Skeletal muscle satellite cell (primary cell): ENCODE measurements around the gene EME2.

Experiments used
- H3K27me3 ChIP-seq: 2 replicates; pipeline ENCODE4 v1.7.0; 2013; ENCODE audit warnings: low read length; ENCODE audit not compliant: control insufficient read depth, insufficient read depth
- H3K36me3 ChIP-seq: 2 replicates; pipeline ENCODE4 v1.7.0; 2013; ENCODE audit warnings: mild to moderate bottlenecking, control low read depth, low read length; ENCODE audit not compliant: insufficient read depth
- H3K4me1 ChIP-seq: 2 replicates; pipeline ENCODE4 v1.7.0; 2013; ENCODE audit warnings: low read length; ENCODE audit not compliant: control insufficient read depth, insufficient read depth
- H3K4me2 ChIP-seq: 2 replicates; pipeline ENCODE4 v1.7.0; 2013; ENCODE audit warnings: mild to moderate bottlenecking, low read length
- H3K4me3 ChIP-seq: 2 replicates; pipeline ENCODE4 v1.7.0; 2013; ENCODE audit warnings: low read length
- H3K9ac ChIP-seq: 2 replicates; pipeline ENCODE4 v1.7.0; 2013; ENCODE audit warnings: mild to moderate bottlenecking, low read depth, low read length, moderate library complexity
- H3K9me3 ChIP-seq: replicated peaks from 2 replicates; pipeline ENCODE4 v1.7.0; 2013; ENCODE audit warnings: mild to moderate bottlenecking, control low read depth, low read length
- small RNA-seq: library from RNA; depleted of rRNA; stranded (forward); fragments of <200 nt; gene quantifications from one replicate; pipeline ENCODE3, GENCODE V24; 2012

Gene EME2

DNA sequence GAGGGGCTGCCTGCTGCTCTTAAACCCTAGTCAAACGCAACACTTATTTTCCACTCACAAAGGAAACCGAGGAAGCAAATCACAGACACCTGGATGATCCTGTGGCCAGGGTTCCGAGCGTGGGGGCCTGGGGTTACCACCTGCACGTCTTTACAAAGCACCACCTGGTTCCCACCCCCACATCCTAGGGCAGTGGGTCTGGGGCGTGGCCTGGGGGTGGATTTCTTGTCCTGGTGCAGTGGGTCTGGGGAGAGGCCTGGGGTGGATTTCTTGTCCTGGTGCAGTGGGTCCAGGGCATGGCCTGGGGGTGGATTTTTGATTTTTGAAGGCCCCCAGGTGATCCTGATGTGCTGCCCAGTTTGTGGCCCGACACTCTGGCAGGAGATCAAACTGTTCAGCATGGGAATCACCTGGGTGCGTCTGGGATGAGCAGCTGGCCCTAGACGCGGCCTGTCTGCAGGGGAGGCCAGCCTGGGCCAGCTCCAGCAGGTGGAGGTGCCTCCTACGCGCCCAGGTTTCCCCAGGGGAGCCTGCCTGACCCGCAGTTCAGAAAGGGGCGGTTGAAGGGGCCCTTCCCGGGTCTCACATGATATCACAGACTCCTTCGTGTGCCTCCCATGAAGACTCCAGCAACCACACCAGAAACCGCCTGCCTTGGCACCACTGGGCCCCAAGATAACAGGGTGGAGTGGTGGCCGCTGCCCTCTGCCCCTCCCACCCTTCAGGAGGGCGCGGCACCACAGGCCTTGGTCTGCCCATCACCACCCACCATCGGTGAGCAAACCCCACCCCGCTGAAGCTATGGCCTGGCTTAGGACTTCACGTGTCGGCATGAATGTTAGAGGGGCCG lies 47.7 kb downstream of the EME2 start:
- Histone ChIP-seq H3K9me3 (no peaks in the 10 kb centered on the region), H3K4me3 (no peak overlapping the region), H3K4me2 (no peak overlapping the region), H3K27me3 (no peaks in the 10 kb centered on the region), H3K4me1 (no peaks in the 10 kb centered on the region), H3K36me3 (peaks cover 12% of the 10 kb centered on the region), H3K9ac (no peak overlapping the region)

DNA sequence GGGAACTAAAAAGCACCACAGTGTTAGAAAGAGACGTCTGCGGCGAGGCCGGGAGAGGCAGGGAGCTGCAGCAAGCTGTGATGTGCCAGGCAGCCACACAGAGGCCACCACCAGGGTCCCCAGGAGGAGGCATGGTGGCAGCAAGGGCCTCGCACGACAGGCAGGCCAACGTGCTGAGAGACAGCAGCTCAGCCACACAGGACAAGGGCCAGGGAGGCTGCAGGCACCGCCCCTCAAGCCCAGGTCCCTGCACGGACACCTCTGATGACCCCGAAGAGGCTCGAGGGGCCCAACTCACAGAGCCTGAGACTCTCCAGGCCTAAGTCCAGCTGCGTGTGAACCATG lies 48.3 kb downstream of the EME2 start:
- no peaks in the 10 kb centered on the region for H3K27me3 ChIP-seq
- H3K4me3 ChIP-seq = no peak overlapping the region
- no peaks in the 10 kb centered on the region for H3K9me3 ChIP-seq
- peaks cover 5% of the 10 kb centered on the region for H3K4me1 ChIP-seq
- H3K9ac ChIP-seq = no peak overlapping the region
- H3K36me3 ChIP-seq = peaks cover 12% of the 10 kb centered on the region
- H3K4me2 ChIP-seq = no peak overlapping the region

DNA sequence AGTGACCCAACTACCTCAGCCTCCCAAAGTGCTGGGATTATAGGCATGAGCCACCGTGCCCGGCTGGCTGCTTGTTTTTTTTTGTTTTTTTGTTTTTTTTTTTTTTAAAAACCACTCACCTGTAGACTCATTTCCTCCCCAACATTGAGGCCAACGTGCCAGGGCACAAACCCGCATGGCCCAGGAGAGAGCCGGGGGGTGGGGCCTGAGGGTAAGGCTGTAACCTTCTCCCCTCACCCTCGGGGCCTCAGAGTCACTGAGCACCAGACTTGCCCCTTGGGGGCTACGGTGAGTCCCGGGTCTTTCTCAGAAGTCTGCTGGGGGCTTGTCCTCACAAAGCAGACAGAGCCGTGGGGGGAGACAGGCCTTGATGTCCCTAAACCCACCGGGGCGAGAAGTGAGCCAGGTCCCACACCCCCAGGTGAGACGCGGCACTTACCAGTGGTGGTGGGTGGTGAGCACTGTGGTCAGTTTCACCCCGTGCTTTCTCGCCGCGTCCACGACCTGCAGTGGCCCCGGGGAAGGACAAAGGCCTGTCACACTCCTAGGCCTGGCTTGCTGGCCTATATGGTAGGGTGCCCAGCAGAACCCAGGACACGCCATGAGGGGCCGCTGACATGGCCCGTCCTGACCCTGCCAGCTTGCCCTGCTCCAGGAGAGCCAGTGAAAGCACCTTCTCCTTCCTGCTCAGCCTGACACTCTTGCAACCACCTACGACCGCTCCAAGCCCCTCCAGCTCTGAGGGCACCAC lies 49.4 kb downstream of the EME2 start:
- H3K27me3 ChIP-seq = no peaks in the 10 kb centered on the region
- H3K4me1 ChIP-seq = peaks cover 6% of the 10 kb centered on the region
- H3K9ac ChIP-seq = no peak overlapping the region
- no peaks in the 10 kb centered on the region for H3K9me3 ChIP-seq
- H3K36me3 ChIP-seq = peaks cover 5% of the 10 kb centered on the region
- H3K4me2 ChIP-seq = no peak overlapping the region
- H3K4me3 ChIP-seq = no peak overlapping the region

DNA sequence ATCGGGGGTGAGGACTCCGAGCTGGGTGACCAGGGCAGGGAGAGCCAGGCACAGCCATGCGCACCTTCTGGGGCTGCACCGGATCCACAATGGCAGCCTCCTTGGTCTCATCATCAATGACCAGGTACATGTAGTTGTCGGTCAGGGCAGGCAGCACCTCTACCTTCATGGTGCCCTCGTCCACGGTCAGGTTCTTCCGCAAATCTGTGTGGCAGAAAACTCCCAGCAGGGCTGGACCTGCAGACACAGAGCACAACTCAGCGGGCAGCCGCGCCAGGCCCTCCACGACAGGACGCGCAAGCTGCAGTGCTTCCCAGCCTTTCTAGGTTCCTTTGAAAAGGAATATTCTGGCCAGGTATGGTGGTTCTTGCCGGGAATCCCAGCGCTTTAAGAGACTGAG lies 50.2 kb downstream of the EME2 start:
- no peak overlapping the region for H3K4me2 ChIP-seq
- no peaks in the 10 kb centered on the region for H3K27me3 ChIP-seq
- peaks cover 4% of the 10 kb centered on the region for H3K36me3 ChIP-seq
- peaks cover 6% of the 10 kb centered on the region for H3K4me1 ChIP-seq
- H3K9ac ChIP-seq = no peak overlapping the region
- H3K4me3 ChIP-seq = no peak overlapping the region
- H3K9me3 ChIP-seq = no peaks in the 10 kb centered on the region

DNA sequence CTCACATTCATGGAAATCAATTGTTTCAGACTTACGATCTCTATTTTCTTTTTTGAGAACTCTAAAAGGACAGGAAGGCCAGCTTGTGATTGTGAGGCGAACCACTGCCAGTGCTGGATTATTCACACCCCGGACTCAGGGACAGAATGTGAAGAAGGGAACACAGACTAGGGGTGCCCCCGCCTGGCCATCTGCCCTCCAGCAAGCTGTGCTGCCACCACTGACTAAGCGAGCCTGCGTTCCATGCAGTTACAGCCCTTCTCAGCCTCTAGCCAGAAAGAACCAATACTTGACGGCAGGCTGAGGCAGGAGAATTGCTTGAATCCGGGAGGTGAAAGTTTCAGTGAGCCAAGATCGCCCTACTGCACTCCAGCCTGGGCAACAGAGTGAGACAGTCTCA lies 51.2 kb downstream of the EME2 start:
- Histone ChIP-seq H3K9me3 (no peaks in the 10 kb centered on the region), H3K9ac (no peak overlapping the region), H3K36me3 (no peaks in the 10 kb centered on the region), H3K27me3 (no peaks in the 10 kb centered on the region), H3K4me2 (peak overlapping the region; percentile 10), H3K4me3 (no peak overlapping the region), H3K4me1 (peaks cover 12% of the 10 kb centered on the region)

DNA sequence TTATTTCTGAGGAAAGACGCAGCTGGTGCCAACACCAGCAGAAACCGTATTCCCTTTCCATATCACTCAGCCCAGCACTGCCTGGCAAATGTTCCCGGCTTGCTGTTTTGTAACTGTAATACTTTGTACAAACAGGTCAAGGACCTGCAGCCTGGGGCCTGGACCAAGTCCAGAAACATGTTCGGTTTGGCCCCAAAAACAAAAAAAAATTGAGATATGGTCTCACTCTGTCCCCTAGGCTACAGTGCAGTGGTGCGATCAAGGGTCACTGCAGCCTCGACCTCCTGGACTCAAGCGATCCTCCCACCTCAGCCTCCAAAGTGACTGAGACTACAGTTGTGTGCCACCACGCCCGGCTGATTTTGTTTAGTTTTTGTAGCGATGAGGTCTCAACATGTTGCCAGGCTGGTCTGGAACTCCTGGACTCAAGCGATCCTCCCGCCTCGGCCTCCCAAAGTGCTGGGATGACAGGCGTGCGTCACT lies 52.8 kb downstream of the EME2 start:
- peak overlapping the region; percentile 88 for H3K4me2 ChIP-seq
- H3K9me3 ChIP-seq = no peaks in the 10 kb centered on the region
- H3K4me3 ChIP-seq = peak overlapping the region; percentile 86
- no peaks in the 10 kb centered on the region for H3K27me3 ChIP-seq
- H3K9ac ChIP-seq = peak overlapping the region; percentile 78
- H3K36me3 ChIP-seq = peaks cover 3% of the 10 kb centered on the region
- peaks cover 19% of the 10 kb centered on the region for H3K4me1 ChIP-seq

Small RNA genes lying within 50 kb of the gene (small RNA-seq; reads per million reads assigned to genes)
- 0.28 reads per million for gene MIR3177
